ENCODE results near the gene BRIP1.

- no peak for TF ChIP-seq CTCF (IDR thresholded peaks at IDR 0.05; ENCODE audit: low read depth, low read length)
- TF ChIP-seq EZH2phosphoT487 (IDR thresholded peaks at IDR 0.05; ENCODE audit: low read depth), result no peak
These were observed 124.3 kb downstream of the BRIP1 start for GRCh38 chr17:61739002-61739401.

Measured in OCI-LY3 (cell line).